AG20443 (cell line): ENCODE results near the gene ITPRIPL2.

Source experiments
- DNase-seq: peaks from one replicate; pipeline ENCODE4 v3.0.0; 2012; ENCODE audit warnings: low spot score, mixed read lengths

ITPRIPL2 gene

DNA sequence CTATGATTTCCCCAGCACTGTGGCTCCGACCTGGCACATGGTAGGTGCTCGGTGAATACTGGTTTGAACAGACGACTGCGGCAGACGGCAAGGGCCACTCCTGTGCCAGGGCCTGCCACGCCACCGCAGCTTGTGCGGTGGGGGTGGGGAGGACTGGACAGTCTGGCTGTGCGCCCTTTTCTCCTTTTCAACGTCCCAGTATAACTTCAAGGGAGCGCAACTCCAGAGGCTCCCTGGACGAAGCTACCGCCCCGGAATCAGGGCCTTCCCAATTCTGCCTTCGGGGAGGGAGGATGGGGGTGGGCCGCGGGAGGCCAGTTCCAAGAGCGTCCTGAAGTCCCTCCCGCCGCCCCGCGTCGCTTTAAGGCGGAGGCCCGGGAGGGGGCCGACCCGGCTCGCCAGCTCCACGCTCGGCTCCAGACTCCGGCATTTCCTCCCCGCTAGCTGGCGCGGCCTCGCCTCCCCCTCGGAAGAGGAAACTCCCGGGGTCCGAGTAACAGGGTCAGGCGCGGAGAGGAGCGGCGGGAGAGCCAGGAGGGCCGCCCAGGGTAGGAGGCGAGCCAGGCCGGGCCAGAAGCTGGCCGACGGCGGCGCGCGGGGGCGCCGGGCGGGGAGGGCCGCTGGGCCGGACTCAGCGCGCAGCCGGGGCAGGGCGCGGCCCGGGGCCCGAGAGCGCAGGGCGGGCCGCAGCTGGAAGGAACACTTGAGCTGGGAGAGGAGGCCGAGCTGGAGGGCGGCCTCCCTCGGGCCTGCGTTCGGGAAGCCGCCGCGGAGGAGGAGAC, at the start of gene ITPRIPL2:
ITPRIPL2 (plus strand) TSS at position 388 of the 782 bp plus-strand sequence. CDS start 498 bp downstream, outside the sequence.
- DNase-seq, result peak; percentile 95

DNA sequence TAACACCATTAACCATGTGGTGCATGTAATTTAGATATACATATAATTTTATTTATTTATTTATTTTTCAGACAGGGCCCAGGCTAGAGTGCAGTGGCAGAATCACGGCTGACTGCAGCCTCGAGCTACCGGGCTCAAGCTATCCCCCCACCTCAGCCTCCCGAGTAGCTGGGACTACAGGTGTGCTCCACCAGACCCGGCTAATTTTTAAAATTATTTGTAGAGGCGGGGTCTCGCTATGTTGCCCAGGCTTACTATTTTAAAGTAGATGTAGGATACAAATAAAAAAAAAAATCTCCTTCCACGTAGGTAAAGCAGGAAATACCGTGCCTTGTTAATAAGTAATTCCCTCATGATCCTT, 46.8 kb upstream of the ITPRIPL2 start:
- DNase-seq, result no peak

DNA sequence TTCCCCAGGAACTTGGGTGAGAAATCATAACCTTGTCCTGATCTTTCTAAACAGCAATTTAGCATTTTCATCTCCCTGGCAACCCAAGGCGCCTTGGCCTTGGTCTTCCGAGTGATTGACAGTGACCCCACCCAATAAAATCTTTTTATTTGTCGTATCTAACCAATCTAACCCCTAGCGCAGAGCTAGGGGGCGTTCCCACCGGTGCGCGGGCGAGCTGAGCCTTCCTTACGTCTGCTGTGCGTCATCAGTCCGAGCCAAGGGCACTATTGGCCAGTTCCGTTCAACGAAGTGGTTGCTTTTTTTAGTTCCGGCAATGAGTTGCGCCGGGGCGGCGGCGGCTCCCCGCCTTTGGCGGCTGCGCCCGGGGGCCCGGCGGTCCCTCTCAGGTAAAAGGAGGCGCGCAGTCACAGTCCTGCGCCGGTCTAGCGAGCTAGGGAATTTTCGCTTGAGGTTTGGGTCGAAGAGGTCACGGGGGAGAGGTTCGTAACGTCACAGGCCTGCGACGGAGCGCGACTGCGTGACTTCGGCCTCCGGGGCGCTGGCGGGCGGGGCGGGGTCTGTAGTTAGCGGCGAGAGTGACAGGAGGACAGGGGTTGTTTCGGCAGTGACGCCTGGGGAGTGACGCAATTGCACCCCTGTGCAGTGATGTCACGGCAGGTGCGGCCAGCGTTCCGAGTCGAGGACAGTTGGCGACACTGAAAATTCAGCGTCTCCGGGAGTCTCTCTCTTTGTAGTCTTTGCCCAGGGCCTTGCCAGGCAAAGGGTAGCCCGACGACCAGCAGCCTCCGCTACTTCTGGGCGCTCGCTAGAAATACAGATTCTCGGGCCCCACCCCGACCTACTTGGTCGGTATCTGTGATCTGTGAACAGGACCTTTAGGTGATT, 46.2 kb upstream of the ITPRIPL2 start, which contains the start of gene COQ7:
COQ7 (plus strand) TSS at position 266 of the 888 bp plus-strand sequence; CDS start at position 317, 51 bp downstream.
- DNase-seq, result peak; percentile 99

DNA sequence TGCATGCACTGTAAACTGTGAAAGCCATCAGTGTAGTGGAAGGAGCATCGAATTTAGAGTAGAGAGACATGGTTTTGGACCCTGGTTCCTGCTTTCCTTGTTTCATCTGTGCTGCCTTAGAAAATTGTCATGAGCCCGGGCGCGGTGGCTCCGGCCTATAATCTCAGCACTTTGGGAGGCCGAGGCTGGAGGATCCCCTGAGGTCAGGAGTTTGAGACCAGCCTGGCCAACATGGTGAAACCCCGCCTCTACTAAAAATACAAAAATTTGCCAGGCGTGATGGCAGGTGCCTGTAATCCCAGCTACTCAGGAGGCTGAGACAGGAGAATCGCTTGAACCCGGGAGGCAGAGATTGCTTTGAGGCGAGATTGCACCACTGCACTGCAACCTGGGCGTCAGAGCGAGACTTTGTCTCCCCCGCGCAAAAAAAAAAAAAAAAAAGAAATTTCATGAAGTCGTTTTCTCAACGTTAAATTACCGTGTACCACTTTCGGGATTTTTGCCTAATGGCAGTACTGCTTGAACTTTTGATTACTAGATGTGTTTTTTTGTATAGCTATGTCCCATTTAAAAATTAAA, 45.4 kb upstream of the ITPRIPL2 start:
- no peak for DNase-seq

DNA sequence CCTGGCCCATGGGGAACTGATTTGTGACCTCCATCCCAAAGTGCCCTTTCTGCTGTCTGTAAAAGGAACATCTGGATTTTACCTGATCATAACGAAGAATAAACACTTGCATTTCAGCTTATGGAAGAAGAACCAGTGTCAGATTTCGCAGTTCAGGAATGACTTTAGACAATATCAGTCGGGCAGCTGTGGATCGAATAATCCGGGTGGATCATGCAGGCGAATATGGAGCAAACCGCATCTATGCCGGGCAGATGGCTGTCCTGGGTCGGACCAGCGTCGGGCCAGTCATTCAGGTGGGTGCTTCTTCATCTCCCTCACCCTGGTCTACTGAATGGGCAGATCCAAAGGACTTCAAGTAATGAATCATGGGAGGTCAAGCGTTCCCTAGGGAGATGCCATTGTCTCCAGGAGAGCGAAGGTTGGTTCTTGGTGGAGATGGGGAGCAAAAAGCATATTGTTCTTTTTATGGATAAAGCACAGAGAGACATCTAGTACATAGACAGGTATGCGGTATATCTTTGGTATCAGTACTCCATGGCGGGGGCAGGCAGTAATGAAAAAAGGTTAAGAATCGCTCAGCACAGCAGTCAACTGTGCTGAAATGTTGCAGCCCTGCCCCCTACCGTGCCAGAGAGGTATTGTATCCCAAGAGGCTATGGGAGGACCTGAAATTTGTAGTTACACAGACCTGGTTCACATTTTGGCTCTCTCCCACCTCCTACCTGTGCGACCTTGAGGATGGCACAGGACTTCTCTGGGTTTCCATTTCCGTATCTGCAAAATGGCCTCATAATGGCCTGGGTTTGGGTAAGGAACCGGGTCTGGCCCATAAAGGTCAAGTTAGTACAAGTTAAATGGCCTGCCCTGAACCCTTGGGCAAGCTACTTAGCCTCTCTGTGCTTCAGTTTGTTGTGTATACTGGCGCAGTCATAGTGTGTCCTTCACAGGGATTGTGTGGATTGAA, 41.7 kb upstream of the ITPRIPL2 start:
- peak; percentile 65 for DNase-seq

DNA sequence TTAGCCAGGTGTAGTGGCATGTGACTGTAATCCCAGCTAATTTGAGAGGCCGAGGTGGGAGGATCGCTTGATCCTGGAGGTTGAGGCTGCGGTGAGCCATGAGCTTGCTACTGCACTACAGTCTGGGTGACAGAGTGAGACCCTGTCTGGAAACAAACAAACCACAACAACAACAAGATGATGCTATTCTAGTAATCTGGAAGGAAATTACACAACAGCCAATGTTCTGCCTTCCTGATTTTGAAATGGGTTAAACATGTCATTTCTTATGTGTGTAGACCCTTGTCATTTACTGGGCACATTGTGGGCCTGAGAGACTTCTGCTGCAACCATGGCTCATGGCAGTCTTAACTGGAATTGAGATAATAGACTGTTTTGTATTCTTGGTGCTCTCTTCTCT, 40.4 kb upstream of the ITPRIPL2 start:
- no peak for DNase-seq

DNA sequence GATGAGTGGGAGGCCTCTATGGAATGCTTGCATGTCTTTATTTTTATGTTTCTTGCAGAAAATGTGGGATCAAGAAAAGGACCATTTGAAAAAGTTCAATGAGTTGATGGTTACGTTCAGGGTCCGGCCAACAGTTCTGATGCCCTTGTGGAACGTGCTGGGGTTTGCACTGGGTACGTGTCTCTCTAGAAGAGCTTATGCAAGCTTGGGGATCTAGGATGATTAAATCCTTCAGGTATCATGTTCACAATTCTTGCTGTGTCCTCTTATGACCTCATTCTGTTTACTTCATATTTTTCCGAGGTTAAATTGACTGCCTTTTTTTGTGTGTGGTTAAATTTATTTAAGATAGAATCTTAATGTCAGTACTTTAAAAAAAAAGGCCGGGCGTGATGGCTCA, 39.9 kb upstream of the ITPRIPL2 start:
- no peak for DNase-seq

DNA sequence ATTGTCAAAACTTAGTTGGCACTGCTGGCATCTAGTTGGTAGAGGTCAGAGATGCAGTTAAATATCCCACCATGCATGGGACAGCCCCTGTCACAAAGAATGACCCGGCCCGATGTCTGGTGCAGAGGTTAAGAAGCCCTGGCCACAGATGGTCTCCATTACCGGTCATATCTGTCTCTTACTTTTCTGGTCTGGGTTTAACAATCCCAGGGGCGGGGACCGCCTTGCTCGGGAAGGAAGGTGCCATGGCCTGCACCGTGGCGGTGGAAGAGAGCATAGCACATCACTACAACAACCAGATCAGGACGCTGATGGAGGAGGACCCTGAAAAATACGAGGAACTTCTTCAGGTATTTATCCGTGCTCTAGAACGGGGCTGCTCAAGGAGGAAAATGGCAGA, 38.3 kb upstream of the ITPRIPL2 start:
- no peak for DNase-seq

DNA sequence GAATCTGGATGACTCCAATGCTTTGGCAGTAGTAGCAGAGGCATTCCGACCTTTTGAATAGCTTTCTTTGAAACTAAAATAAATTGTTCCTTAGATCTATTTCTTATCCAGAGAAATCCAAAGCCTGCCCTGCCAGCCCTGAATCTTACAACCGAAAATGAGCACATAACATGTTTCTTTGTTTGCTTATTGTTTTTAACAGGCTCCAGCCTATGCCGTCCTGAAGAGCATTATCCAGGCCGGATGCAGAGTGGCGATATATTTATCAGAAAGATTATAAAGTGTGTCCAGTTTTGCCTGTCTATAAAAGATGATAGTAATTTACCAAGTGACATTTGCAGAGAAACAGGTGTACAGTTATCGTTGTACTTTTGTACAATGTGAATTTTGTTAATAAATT, 35.9 kb upstream of the ITPRIPL2 start:
- no peak for DNase-seq

DNA sequence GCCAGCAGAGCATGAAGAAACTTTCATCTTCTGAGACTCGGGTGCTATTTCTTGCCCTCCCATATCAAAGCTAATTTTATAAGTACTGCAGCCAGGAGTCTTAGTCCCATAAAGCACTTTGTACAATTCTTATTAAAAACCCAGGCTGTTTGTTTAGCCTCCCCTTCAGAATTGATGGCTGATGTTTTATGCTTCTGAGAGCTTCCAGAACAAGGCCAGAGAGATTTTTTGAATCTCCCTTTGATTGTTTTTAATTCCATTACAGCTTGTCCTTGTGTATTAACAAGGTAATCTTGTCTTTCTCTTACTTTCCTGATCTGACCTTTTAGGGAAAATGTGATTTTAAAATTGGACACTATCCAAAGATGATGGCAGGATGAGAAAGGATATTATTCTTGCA, 30.1 kb upstream of the ITPRIPL2 start:
- DNase-seq, result no peak

DNA sequence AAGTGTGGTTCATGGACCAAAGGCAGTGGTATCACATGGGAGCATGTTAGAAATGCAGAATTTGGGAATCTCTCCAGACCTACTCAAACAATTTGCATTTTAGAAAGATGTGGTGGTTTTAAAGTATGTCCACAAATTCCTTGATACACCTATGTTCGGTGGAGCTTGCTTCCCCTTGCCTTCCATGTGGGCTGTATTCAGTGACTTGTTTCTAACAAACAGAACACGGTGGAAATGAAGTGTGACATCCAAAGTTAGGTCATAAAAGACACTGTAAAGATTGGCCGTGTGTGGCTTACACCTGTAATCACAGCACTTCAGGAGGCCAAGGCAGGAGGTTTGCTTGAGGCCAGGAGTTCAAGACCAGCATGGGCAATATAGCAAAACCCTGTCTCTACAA, 29.6 kb upstream of the ITPRIPL2 start:
- no peak for DNase-seq

DNA sequence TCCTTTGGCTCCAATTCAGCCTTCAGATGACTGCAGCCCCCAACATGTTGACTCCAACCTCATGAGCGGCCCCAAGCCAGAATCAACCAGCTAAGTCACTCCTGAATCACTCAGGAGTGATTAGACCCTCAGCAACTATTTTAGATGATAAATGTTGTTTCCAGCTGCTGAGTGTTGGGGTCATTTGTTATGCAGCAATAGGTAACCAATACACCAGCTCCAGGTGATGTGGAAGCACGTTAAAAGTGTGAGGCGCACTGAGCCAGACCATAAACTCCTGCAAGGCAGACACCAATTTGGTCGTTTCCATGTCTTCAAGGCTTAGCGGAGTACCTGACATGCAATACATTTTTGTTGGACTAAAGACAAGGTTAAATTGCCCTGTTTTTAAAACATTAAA, 28.9 kb upstream of the ITPRIPL2 start:
- DNase-seq, result no peak

DNA sequence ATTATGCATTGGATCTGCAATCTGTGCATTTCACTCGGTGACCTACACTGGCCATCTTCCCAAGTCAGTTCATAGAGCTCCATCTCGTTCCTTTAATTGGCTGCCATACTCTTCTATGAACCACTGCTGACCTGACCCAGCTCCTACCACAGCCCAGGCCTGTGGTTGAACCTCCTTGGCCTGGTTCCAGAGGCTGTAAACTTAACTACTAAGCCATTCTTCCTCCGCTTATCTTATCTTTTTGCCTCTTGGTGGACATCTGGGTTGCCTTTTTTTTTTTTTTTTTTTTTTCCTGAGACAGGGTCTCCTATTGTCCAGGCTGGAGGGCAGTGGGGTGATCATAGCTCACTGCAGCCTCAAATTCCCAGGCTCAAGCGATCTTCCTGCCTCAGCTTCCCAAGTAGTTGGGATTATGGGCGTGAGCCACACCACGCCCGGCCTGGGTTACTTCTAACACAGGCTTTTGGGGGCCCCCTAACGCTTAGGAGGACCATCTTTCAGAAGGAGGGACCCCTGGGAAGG, 28.0 kb upstream of the ITPRIPL2 start:
- DNase-seq, result no peak

DNA sequence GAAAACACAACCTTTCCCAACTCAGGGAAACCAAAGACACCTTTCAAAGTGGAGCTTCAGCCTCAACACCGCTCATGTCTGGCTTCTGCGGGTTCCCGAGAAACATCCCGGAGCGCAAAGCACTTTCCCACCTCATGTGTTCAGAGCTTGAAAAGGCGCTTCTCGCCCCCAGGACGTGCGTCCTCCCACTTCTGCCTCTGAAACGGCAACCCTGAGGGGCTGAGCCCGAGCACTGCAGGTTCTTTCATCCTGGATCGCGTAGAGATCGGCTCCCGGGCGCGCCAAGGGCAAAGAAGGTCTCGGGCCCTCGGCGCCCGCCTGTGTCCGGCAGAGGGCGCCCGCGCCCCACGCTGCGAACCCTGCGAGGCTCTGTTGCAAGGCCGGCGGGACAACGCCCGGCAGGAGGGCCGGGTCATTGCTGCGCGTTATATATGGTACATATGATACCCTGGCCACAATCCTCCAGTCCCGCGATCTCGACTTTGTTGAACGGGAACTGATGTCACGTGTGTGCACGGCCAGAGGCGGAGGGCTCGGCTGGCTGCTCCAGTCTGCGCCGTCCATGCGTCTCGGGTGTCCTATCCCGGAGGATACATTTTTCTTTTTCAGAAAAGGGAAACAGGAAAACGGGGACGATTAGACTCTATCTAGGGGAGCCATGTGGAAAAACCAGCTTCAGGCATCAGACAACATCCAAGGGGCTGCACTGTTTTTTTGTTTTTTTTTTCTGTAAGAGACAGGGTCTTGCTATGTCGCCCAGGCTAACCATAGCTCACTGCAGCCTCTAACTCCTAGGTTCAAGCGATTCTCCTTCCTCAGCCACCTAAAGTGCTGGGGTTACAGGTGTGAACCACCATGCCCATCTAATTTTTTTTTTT, 27.2 kb upstream of the ITPRIPL2 start:
- peak; percentile 91 for DNase-seq

DNA sequence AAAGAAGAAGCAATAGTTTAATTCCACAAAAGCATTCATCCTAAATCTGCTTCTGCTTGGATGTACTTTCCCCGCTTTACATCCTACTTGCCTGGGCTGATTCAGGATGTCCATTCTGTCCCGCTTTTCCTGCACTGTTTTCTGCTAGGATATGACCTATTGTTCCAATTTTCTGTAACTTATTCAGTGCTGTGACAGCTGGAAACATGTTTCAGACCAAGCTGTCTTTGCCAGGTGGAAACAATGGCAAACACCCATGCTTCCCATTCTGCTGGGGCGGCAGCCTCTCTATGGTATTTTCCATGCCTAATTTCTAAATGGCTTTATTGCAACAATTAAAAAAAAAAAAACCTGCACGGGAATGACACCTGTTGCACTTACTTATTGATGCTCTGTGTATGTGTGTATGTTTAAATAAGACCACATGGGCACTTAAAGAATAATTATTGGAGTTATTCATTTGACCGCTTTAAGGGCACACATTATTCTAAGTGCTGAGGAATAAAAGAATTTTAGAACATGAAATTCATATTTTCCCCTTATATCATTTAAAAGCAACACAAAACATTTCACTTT, 25.3 kb upstream of the ITPRIPL2 start:
- no peak for DNase-seq

DNA sequence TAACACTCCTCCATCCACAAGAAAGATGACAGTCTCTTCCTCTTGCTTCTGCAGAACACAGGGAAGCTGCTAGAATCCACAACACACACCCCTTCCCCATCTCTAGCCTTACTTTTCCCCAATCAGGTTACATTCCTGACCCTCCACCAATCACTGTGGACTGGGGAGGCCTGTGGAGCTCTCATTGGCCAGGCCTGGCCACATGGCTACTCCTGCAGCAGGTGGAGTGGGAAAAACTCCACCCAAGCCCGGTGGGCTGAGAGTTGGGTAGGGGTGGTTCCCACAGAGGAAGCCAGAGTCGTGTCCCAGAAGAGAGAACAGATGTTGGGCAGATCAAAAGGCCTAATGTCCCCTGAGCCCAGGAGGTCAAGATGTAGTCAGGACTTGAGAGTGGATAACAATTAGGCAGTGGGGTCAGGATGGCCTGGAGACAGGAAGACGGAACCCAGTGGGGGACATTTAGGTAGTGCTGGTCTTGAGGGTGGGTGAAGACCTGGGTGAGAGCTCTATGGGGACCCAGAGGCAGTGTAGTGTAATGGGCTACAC, 24.3 kb upstream of the ITPRIPL2 start:
- no peak for DNase-seq

DNA sequence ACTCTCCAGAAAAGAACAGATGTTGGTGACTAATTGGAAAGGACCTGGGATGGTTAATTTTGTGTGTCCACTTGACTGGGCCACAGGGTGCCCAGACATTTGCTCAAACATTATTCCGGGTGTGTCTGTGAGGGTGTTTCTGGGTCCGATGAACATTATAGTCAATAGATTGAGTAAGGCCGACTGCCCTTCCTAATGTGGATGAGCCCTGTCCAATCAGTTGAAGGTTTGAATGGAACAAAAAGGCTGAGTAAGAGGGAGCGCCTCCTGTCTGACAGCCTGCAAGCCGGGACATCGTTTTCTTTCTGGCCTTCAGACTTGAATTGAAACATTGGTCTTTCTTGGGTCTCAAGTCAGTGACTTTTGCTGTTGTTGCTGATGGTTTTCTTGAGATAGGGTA, 22.8 kb upstream of the ITPRIPL2 start:
- DNase-seq, result no peak

DNA sequence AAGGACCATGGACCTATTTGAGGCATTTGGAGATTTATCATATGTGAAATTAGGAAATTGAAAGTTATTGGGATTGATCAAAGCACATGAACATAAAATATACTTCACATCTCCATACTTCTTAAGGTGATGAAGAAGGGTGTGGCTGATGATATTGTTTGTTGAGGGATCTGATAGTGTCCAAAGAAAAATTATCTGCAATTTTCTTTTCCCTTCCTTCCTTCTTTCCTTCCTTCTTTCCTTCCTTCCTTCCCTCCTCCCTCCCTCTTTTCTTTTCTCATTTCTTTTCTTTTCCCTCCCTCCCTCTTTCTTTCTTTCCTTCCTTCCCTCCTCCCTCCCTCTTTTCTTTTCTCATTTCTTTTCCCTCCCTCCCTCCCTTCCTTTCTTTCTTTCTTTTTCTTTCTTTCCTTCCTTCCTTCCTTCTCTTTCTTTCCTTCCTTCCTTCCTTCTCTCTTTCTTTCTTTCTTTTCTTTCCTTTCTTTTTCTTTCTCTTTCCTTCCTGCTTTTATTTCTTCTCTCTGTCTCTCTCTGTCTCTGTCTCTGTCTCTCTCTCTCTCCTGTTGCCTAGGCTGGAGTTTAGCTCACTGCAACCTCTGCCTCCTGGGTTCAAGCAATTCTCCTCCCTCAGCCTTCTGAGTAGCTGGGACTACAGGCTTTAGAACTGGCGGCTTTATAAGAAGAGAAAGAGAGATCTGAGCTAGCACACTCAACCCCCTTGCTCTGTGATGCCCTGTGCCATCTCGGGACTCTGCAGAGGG, 20.9 kb upstream of the ITPRIPL2 start:
- DNase-seq, result no peak
